ENCODE results near the gene LGALS14. TPM values are rescaled to one million over a fixed set of nuclear protein-coding genes. Genes with fewer than 3 reads are reported as not detected.

LGALS14 gene
- total and polyA plus RNA-seq, 2 of the 8 experiments (the other 6 are each of a cell fraction or from before 2014, with no cell fraction given) = 0.50 to 0.77 TPM

GRCh38 chr19:39752390-39752789 is 48.1 kb downstream of the LGALS14 start:
- FAIRE-seq = no peak
- Histone ChIP-seq H4K91ac (replicated peaks; ENCODE audit: insufficient read length, low read length) (no peak overlapping the region), H3K23me2 (ENCODE audit: low read depth, low read length) (no peaks in the 10 kb centered on the region), H2AFZ (ENCODE audit: low read length) (no peak overlapping the region), H4K20me1 (replicated peaks in 1 of 2; ENCODE audit: control insufficient read depth in 1 of 2, insufficient read depth in 2 of 2, low read length in 2 of 2) (no peaks in the 10 kb centered on the region), H3K18ac (ENCODE audit: extremely low read depth, low read length) (no peak overlapping the region), H3K27me3 (replicated peaks in 1 of 4; ENCODE audit: control insufficient read depth in 3 of 4, extremely low read depth in 1 of 4, insufficient read depth in 3 of 4, low read length in 3 of 4) (no peaks in the 10 kb centered on the region), H3K4me1 (replicated peaks in 1 of 4; ENCODE audit: control insufficient read depth in 3 of 4, insufficient read depth in 4 of 4, low read length in 3 of 4) (no peaks in the 10 kb centered on the region), H4K8ac (ENCODE audit: extremely low read depth, insufficient read depth, low read length) (no peak overlapping the region), H3K27ac (ENCODE audit: low read depth, low read length) (no peak overlapping the region), H3K36me3 (ENCODE audit: control insufficient read depth in 2 of 4, insufficient read depth in 4 of 4, low read length in 3 of 4) (no peaks in the 10 kb centered on the region), H2BK120ac (replicated peaks; ENCODE audit: low read depth, low read length) (no peak overlapping the region), H2BK12ac (ENCODE audit: low read depth, low read length) (no peak overlapping the region), H2BK5ac (ENCODE audit: low read depth, low read length) (no peak overlapping the region), H4K5ac (ENCODE audit: insufficient read length, low read depth, low read length) (no peak overlapping the region), H3K56ac (replicated peaks; ENCODE audit: insufficient read length, low read depth, low read length) (no peak overlapping the region), H2AK5ac (ENCODE audit: low read depth, low read length) (no peak overlapping the region), H2BK20ac (ENCODE audit: low read length) (no peak overlapping the region), H3K79me1 (ENCODE audit: low read depth, low read length) (no peaks in the 10 kb centered on the region), H3K23ac (ENCODE audit: insufficient read length) (no peak overlapping the region), H3K4me2 (ENCODE audit: insufficient read depth in 1 of 2, low read depth in 2 of 2, low read length in 2 of 2) (no peak overlapping the region), H3K4ac (replicated peaks; ENCODE audit: insufficient read length, low read depth, low read length) (no peak overlapping the region), H3K9ac (replicated peaks in 1 of 4; ENCODE audit: extremely low read depth in 1 of 4, low read depth in 3 of 4, low read length in 3 of 4) (no peak overlapping the region), H2BK15ac (ENCODE audit: low read length) (no peak overlapping the region), H3K14ac (ENCODE audit: insufficient read length) (no peak overlapping the region), H3K4me3 (ENCODE audit: extremely low read depth in 1 of 4, insufficient read depth in 2 of 4, low read depth in 3 of 4, low read length in 4 of 4) (no peak overlapping the region), H3K79me2 (ENCODE audit: control insufficient read depth in 1 of 2, insufficient read depth in 2 of 2, low read length in 2 of 2) (no peaks in the 10 kb centered on the region), H3K9me3 (ENCODE audit: insufficient read depth in 2 of 2, low read depth in 1 of 2, low read length in 1 of 2) (no peaks in the 10 kb centered on the region)
- POLR2A ChIA-PET (ENCODE audit: partially characterized antibody) = no interaction called here
- CTCF ChIA-PET (ENCODE audit: partially characterized antibody) = interaction anchor here (2.8 kb wide), 1 partner anchor 12 kb away, joined by 10 read pairs; no protein-coding TSS in a partner anchor
- DNase-seq (ENCODE audit: low read depth in 1 of 2, low spot score in 2 of 2) = no peak
- no peak for TF ChIP-seq FOSL1 (IDR thresholded peaks at IDR 0.05; ENCODE audit: insufficient read depth, low read depth, low read length)
- no peak for TF ChIP-seq CHD1 (IDR thresholded peaks at IDR 0.05; ENCODE audit: low read depth, low read length)
- TF ChIP-seq KDM5A (IDR thresholded peaks at IDR 0.05; ENCODE audit: low read length) = no peak
- TF ChIP-seq HDAC6 (IDR thresholded peaks at IDR 0.05; ENCODE audit: low read depth, low read length) = no peak
- no peak for TF ChIP-seq YY1 (IDR thresholded peaks at IDR 0.05; ENCODE audit: low read depth, low read length)
- TF ChIP-seq TAF7 (optimal IDR thresholded peaks at IDR 0.05; ENCODE audit: borderline replicate concordance, low read depth, low read length) = no peak
- TF ChIP-seq RBBP5 (IDR thresholded peaks at IDR 0.05; ENCODE audit: borderline replicate concordance, low read depth, low read length) = no peak
- no peak for TF ChIP-seq TEAD4 (IDR thresholded peaks at IDR 0.05; ENCODE audit: low read depth, low read length)

All from H1 (cell line).